Right kidney (tissue), 1 donor: ENCODE results near the gene RUFY2.

Experiments used
- DNase-seq: peaks from one replicate; pipeline ENCODE4 v3.0.0-alpha.2; 2016

Gene RUFY2

DNA sequence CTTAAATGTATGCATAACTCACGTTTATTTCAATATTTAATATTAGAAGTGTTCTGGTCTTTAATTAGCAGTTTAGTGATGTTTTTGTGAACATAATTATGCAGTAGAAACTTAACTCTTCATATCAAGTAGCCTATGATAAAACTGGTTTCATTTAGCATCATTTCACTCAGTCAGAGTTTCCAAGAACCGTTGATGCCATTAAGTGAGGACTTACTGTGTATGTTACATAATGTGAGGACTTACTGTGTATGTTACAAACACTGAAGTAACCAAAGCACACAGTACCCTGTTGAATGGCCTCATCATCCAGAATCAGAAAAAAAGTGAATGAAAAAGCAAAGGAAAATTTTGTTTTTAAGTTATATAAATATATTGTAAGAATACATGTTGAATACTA, 41.5 kb downstream of the RUFY2 start:
- no peak for DNase-seq

GRCh38 chr10:68364101-68364886, 42.8 kb downstream of the RUFY2 start:
- no peak for DNase-seq

GRCh38 chr10:68362590-68362989, 44.5 kb downstream of the RUFY2 start:
- no peak for DNase-seq

DNA sequence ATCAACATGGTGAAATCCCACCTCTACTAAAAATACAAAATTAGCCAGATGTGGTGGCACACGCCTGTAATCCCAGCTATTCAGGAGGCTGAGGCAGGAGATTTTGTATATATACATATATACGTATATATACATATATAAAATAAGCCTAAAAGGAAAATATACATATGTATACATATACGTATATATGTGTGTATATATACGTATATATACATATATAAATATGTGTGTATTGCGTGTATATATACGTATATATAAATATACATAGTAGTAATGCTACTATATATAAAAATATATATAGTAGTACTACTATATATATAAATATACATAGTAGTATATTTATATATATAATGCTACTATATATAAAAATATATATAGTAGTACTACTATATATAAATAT, 47.9 kb downstream of the RUFY2 start:
- no peak for DNase-seq

GRCh38 chr10:68353537-68353936, 53.5 kb downstream of the RUFY2 start:
- no peak for DNase-seq

DNA sequence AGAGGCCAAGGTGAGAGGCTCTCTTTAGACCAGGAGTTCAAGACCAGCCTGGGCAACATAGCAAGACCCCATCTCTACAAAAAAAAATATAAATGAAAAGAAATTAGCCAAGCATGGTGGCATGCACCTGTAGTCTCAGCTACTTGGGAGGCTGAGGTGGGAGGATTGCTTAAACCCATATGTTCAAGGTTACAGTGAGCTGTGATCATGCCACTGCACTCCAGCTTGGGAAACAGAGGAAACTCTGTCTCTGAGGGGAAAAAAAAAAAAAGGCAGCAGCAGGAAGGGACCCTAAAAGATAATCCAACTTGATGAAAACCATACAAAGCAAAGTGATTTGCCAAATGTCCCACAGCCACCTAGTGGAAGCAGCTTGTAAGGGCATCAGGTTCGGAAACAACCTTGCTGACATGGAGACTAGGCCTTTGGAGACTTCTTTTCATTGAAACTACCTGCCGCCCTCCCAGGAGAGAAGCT, 58.8 kb downstream of the RUFY2 start:
- no peak for DNase-seq

DNA sequence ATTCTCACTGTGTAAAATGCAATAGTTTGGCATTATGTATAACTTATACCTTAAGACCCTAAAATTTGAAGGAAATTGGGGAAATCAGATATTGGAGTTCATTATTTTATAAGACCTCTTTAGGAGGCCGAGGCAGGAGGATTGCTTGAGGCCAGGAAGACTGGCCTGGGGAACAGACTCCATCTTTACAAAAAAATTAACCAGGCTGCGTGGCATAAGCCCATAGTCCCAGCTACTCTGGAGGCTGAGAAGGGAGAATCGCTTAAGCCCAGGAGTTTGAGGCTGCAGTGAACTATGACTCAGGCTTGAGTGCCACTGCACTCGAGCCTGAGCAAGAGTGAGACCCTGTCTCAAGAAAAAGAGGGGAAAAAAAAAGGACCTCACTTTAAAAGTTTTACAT, 60.3 kb downstream of the RUFY2 start:
- DNase-seq: no peak

- no peak for DNase-seq
Measured at GRCh38 chr10:68345621-68346020, 61.5 kb downstream of the RUFY2 start.

GRCh38 chr10:68342909-68343516, 64.1 kb downstream of the RUFY2 start:
- no peak for DNase-seq

GRCh38 chr10:68340358-68341080, 66.6 kb downstream of the RUFY2 start:
- no peak for DNase-seq

DNA sequence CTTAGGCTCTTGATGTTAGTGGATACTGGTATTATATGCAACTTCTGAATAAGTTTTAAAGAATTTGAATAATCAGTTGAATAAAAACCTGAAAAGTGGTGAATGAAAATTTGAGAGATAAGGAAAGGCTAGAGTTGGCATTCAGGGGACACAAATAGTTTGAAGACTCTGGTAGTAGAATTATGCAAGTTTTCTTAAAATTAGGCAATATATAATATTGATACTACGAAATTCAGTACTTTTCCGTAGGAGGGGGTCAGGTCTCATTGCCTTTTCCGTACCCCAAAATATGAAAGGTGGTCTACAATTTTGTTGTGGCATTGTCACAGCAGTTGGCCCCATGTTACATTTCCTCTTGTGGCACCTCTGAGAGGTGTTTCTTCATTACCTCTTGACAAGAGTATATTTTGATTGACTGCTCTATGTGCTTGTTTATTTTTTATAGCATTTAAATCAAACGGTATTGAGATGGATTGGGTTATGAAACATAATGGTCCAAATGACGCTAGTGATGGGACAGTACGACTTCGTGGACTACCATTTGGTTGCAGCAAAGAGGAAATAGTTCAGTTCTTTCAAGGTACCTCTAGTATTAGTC, 70.2 kb downstream of the RUFY2 start:
- DNase-seq: no peak

DNA sequence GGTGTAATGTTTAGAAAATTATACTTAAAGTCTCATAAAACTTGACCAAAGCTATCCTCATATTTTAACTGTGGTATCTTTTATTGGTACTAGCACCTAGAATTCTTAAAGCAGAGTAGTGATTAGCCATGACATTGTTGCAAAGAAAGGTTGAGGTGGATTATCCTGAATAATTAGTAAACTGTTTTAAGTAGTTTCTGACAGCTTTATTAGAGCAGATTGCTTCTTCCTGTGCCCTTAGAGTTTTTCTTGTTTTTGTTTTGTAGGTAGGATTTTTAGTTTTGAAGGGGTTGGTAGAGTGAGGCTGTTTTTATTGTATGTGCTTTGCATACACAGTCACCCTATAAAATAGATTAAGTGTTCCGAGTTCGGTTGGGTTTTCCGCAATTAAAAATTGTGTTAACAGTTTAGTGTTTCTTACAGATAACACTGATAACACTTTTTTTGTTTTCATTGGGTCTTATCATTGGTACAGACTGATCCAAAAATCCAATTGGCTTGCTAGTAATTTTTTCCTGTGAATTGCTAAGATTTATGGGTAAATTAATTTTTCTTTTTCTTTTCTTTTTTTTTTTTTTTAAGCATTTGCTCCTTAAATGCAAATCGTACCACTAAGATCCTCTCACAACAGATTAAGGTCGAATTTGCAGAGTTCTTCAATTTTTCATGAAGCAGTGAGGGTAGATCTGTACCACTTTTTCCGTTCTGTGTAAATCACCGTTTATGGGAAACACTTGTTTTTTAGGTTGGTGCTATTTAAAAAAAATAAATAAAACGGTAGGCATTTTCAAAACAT, 72.2 kb downstream of the RUFY2 start:
- no peak for DNase-seq

DNA sequence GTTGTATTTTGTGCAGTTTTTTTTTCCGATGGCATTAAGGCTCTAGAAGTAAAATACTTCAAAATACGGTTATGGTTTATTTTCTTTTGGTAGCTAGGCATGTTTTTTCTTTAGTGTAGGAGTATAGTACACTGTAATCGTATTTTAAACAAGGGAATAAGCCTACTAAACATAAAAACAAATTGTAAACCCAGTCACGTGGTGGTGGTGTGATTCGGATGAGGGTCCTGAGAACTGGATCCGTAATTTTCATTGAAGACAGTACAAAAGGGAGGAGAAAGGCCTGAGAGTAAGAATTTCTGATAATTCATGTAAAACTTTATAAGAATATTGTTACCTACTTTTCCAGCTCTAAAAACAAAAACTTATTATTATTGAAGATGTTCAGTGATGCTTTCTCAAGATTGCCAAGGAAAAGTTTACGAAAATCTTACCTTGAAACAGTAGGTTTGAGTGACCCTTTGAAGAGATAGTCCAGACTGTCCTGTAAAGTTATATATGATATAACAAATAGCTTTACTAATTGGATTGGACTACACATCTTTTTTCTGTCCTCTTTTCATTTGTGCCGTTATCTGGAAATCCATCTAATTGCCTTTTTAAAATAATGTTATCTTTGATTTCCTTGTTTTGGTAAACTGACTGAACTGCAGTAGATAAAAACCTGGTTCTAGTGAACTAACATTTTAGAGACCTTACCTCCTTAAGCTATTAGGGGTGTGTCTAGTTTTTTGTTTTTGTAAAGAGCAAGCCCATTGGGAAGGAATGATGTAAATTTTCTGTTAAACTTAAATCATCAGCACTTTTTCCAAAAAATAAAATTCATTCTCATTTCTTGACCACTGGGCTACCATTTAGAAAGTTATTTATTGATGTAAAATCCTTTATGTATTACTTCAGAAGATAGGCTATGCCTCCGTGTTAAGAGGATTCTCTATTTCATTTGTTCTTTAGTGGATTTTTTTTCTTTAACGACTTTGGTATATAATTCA, 73.3 kb downstream of the RUFY2 start:
- peak; percentile 8 for DNase-seq

GRCh38 chr10:68333058-68333395, 74.0 kb downstream of the RUFY2 start:
- DNase-seq: no peak

DNA sequence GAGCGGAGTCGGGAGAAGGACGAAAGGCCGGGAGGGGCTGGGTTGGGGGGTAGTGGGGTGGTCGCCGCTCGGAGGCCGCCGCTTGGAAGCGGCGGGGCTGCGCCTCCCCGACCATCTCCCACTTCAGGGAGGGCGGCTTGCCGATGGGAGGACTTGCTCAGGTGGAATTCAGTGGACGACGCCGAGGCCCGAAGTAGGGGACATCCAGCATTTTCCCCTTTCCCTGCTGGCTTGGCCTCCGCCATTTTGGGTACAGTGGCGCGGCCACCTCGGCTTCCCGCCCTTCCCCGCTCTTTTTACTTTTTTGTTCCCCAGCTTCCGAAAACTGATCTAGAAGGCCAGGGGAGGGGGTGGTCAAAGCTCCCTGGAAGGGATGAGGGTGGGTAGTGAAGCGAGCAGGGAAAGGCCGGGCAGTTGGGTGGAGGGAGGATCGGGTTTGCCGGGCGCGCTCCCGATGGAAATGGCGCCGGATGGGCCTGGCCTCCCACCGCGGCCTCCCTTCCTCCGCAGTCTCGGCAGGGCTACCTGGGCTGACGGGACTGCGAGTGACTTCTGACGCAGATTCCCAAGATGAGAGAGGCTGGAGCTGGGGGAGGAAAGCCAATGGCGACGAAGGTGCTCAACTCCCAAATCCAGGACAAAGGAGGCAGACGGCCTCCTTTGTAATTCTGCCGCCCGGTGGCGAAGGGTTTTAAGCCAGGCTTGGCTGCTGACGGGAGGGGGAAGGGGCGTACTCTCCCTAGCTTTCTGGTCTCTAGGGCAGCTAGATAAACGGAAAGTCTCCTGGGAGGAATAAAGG, 74.6 kb downstream of the RUFY2 start, which contains the start of gene PBLD:
Gene PBLD (minus strand): TSS at position 670 of the 799 bp plus-strand sequence. CDS start 26,084 bp downstream, outside the sequence.
- DNase-seq: peak; percentile 98

DNA sequence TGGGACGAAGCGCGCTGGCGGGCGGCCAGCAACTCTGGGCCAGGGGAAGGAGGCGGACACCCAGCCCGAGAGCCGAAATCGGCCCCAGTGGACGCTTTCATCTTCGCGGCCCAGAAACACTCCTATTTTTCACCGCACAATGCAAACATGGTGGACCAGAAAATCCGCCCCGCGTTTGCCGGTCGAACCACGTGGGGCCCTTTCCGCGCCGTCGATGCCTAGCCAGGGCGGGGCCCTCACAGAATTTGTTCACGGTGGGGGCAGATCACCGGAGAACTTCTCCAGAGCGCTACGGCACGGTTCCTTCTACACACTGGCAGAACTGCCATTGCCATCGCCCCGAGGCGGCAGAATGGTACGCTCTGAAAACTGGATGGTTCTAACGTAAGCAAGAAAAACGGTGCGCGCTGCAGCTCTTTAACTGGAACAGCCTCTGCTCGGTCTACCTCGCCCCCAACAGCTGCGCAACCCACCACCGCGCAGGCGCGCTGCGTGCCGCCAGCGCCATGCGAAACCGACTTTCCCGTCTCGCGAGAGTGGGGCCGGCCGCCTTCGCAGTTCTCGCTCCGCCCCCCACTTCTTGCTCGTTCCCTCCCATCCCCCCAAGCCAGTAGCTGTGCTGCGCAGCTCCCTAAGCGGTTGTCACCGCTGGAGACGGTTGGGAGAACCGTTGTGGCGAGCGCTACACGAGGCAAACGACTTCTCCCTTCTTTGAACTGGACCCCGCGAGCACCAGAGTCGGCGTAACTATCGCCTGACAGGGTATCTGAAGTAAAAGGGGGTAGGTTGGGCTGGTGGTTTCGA, 75.4 kb downstream of the RUFY2 start, which contains the start of gene HNRNPH3:
Gene HNRNPH3 (plus strand): TSS at position 610 of the 804 bp plus-strand sequence. CDS start 5,158 bp downstream, outside the sequence.
- DNase-seq: peak; percentile 97

DNA sequence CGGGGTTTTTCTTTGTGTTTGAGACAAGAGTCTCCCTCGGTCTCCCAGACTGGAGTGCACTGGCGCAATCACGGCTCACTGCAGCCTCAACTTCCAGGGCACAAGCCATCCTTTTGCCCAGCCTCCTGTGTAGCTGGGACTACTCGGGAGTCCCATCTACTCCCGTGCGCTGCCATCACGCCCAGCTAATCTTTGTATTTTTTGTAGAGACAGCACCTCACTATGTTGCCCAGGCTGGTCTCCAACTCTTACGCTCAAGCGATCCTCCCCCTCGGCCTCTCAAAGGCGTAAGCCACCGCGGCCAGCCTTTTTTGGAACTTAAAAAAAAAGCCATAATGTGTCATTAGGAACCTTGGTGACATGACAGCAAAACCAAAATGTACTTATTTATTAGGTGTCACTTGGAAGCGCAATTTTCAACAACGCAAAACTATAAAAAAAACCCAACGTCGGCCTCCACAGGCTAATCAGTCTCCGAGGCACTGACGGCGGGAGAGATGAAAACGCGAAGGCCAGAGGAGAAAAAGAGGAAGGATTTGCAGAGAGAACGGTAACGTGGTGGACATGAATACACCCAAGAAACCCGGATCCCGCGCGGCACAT, 76.1 kb downstream of the RUFY2 start:
- DNase-seq: no peak

GRCh38 chr10:68329506-68329861, 77.6 kb downstream of the RUFY2 start:
- DNase-seq: no peak
